A673 (cell line): ENCODE measurements around the gene ZNF639. TPM values are rescaled to one million over a fixed set of nuclear protein-coding genes. Genes with fewer than 3 reads are reported as not detected.
"Not testable (repeated sequence)": the region's sequence is repeated elsewhere in the genome, so short reads cannot be mapped to it uniquely, and the experiment has no call there.

Experiments
- Bru-seq: library from RNA; stranded (reverse); fragments of 400-500 nt; gene quantifications from one replicate; lab custom pipeline; 2021; lab: Mats Ljungman, UMichigan
- BruChase-seq, 2 experiments: library from RNA; stranded (reverse); fragments of 400-500 nt; gene quantifications; one replicate each; lab custom pipeline; 2021; lab: Mats Ljungman, UMichigan
- BruUV-seq: library from RNA; stranded (reverse); fragments of 400-500 nt; replicated peaks from 2 replicates; lab custom pipeline; 2021; lab: Mats Ljungman, UMichigan
- CTCF ChIA-PET: fragments of 300-600 bp; sonication (Branson Sonifier 250); formaldehyde crosslinking; loops from one replicate; lab custom pipeline; 2022; ENCODE audit warnings: antibody characterized with exemption; lab: Charles Lee
- POLR2A ChIA-PET: fragments of 300-600 bp; sonication (Branson Sonifier 250); formaldehyde crosslinking; loops from one replicate; lab custom pipeline; 2022; ENCODE audit warnings: antibody characterized with exemption; ENCODE audit not compliant: low non-redundant PET; lab: Charles Lee
- DNase-seq: peaks from one replicate; pipeline ENCODE4 v3.0.0-alpha.2; 2015; ENCODE audit warnings: low spot score
- H3K27ac ChIP-seq: fragments of 200-600 bp; sonication (generic); 2 replicates; pipeline ENCODE4 v1.5.1; 2016; ENCODE audit warnings: mixed run types, low read depth, mild to moderate bottlenecking, mixed read lengths, antibody characterized with exemption, low read length; ENCODE audit not compliant: poor library complexity, severe bottlenecking
- H3K27me3 ChIP-seq: fragments of 200-600 bp; sonication (generic); replicated peaks from 2 replicates; pipeline ENCODE4 v1.6.1; 2017; ENCODE audit warnings: mixed run types, low read depth, mild to moderate bottlenecking, mixed read lengths, antibody characterized with exemption, low read length; ENCODE audit not compliant: insufficient read depth, poor library complexity
- H3K36me3 ChIP-seq: fragments of 200-600 bp; sonication (generic); 2 replicates; pipeline ENCODE4 v1.6.1; 2016; ENCODE audit warnings: mixed run types, mild to moderate bottlenecking, mixed read lengths, antibody characterized with exemption, low read length; ENCODE audit not compliant: insufficient read depth, poor library complexity, severe bottlenecking
- H3K4me1 ChIP-seq: fragments of 200-600 bp; sonication (generic); 2 replicates; pipeline ENCODE4 v1.6.1; 2017; ENCODE audit warnings: mixed run types, mild to moderate bottlenecking, mixed read lengths, antibody characterized with exemption, low read length; ENCODE audit not compliant: insufficient read depth, poor library complexity, severe bottlenecking
- H3K4me3 ChIP-seq: fragments of 200-600 bp; sonication (generic); 2 replicates; pipeline ENCODE4 v1.5.1; 2016; ENCODE audit warnings: low read depth, mixed run types, mild to moderate bottlenecking, mixed read lengths, low read length; ENCODE audit not compliant: poor library complexity, severe bottlenecking
- H3K9me3 ChIP-seq: fragments of 200-600 bp; sonication (generic); 2 replicates; pipeline ENCODE4 v1.6.1; 2016; ENCODE audit warnings: mixed run types, low read depth, mild to moderate bottlenecking, mixed read lengths, antibody characterized with exemption, low read length; ENCODE audit not compliant: poor library complexity, severe bottlenecking
- CTCF ChIP-seq: fragments of 300-800, 200-600 bp; sonication (generic); conservative IDR thresholded peaks from 2 replicates; pipeline ENCODE4 v1.5.1; 2017; ENCODE audit warnings: low read depth, mild to moderate bottlenecking, antibody characterized with exemption, low read length, moderate library complexity, mixed read lengths
- EZH2 ChIP-seq: fragments of 200-600 bp; sonication (generic); IDR thresholded peaks from 2 replicates; pipeline ENCODE4 v1.6.1; 2017; ENCODE audit warnings: borderline replicate concordance, low read depth, mild to moderate bottlenecking, mixed read lengths, antibody characterized with exemption, low read length; ENCODE audit not compliant: poor library complexity, severe bottlenecking
- intact Hi-C: fragments of 100-400 bp; cut with micrococcal nuclease; formaldehyde crosslinking; loops from one replicate; pipeline ENCODE4 v1.10.0; 2022; ENCODE audit not compliant: unreplicated experiment
- long read RNA-seq: library from polyadenylated mRNA; stranded (forward); transcript quantifications from one replicate; pipeline ENCODE4 v2.0.0, GENCODE V29; 2022
- total RNA-seq: library from RNA; stranded (reverse); gene quantifications from 2 replicates; pipeline ENCODE4 v1.2.3, GENCODE V29; 2021

ZNF639 gene
- 46.8 and 47.4 TPM in 2 replicates for total RNA-seq
- Bru-seq, nascent RNA: percentile 88 among the genes with signal in this experiment
- percentile 93 among the genes with signal in this experiment for BruChase-seq, experiment 1, labeled RNA remaining after a 2-hour chase
- percentile 86 among the genes with signal in this experiment for BruChase-seq, experiment 2, labeled RNA remaining after a 6-hour chase
- long read RNA-seq, transcript ZNF639-209 (6 exons, 2,033 nt): minor isoform, 23 of 83 reads
- long read RNA-seq, transcript ZNF639-207 (7 exons, 1,228 nt): major isoform, 45 of 83 reads
- long read RNA-seq, partial matches to known transcripts: 2 of 83 reads
- long read RNA-seq, other reads (novel, unspliced or antisense): 9 of 83 reads

GRCh38 chr3:179322286-179323196 lies at the start of gene ZNF639:
Gene ZNF639, plus strand, starts transcription at chr3:179323031. Its CDS starts 5,263 bp downstream, at chr3:179328294.
- POLR2A ChIA-PET: interaction anchor here (0.6 kb wide), 1 partner anchor 323 kb away, joined by 3 read pairs; no protein-coding TSS in a partner anchor
- BruUV-seq: TSS peak; percentile 90

GRCh38 chr3:179274434-179274833 lies 48.4 kb upstream of the ZNF639 start:
- BruUV-seq, H3K27ac ChIP-seq, POLR2A ChIA-PET, H3K27me3 ChIP-seq, CTCF ChIA-PET, DNase-seq, H3K4me1 ChIP-seq, H3K36me3 ChIP-seq, H3K4me3 ChIP-seq, H3K9me3 ChIP-seq: not testable (repeated sequence)
- intact Hi-C loops: loop anchor here (5.0 kb wide), 1 partner anchor 127 kb away; the partner anchor contains the start of gene PIK3CA

More at GRCh38 chr3:179322286-179323196, at the start of gene ZNF639:
- TF ChIP-seq CTCF (peak; percentile 67), EZH2 (no peak)
- H3K4me1 ChIP-seq: peaks cover 11% of the 10 kb centered on the region
- peaks cover 6% of the 10 kb centered on the region for H3K36me3 ChIP-seq
- intact Hi-C loops: loop anchor here (1.0 kb wide), 2 partner anchors 236 to 240 kb away; partner anchors contain the start of gene ACTL6A
- peak within 1 kb of the TSS; percentile 95 for H3K27ac ChIP-seq
- peak within 1 kb of the TSS; percentile 95 for H3K4me3 ChIP-seq
- CTCF ChIA-PET: interaction anchor here (0.6 to 0.9 kb wide), 2 partner anchors 173 to 489 kb away, joined by 3 to 6 read pairs; no protein-coding TSS in a partner anchor
- no peaks in the 10 kb centered on the region for H3K9me3 ChIP-seq
- no peaks in the 10 kb centered on the region for H3K27me3 ChIP-seq
- DNase-seq: peak; percentile 94

GRCh38 chr3:179276001-179276400 lies 46.8 kb upstream of the ZNF639 start:
- intact Hi-C loops: no loop called here
- ChIA-PET POLR2A (interaction anchor here (0.9 kb wide), 1 partner anchor 10 kb away, joined by 8 read pairs; no protein-coding TSS in a partner anchor), CTCF (interaction anchor here (0.5 kb wide), 1 partner anchor 42 kb away, joined by 5 read pairs; no protein-coding TSS in a partner anchor)
- Histone ChIP-seq H3K4me3 (no peak overlapping the region), H3K27ac (no peak overlapping the region), H3K27me3 (no peaks in the 10 kb centered on the region), H3K9me3 (no peaks in the 10 kb centered on the region), H3K36me3 (no peaks in the 10 kb centered on the region), H3K4me1 (no peaks in the 10 kb centered on the region)
- DNase-seq: no peak
- BruUV-seq: no TSS peak
- TF ChIP-seq EZH2: no peak
- TF ChIP-seq CTCF: no peak
